A549 (cell line): ENCODE data around the gene C1QTNF1. TPM values are rescaled to one million over a fixed set of nuclear protein-coding genes. Genes with fewer than 3 reads are reported as not detected.
"Not testable (repeated sequence)": the region's sequence is repeated elsewhere in the genome, so short reads cannot be mapped to it uniquely, and the experiment has no call there.

Source experiments
- ATAC-seq, 2 experiments: fragments of 200-7000 bp in 1 of 2; fragments of >200 bp in 1 of 2; cut with Nextera tagmentation in 1 of 2; cut with Tn5 transposase in 1 of 2; 3 replicates each; pipeline versions ENCODE4 v1.8.0 to v1.9.1; 2018 to 2020; ENCODE audit warnings: mild to moderate bottlenecking in 1 of 2, moderate library complexity in 1 of 2
- CTCF ChIA-PET: fragments of 300-600 bp; sonication (Branson Sonifier 250); formaldehyde crosslinking; extraction: SDS; loops from one replicate; lab custom pipeline; 2021; ENCODE audit warnings: antibody characterized with exemption, inconsistent platforms; lab: Yijun Ruan, JAX
- POLR2A ChIA-PET: fragments of 350-600 bp; formaldehyde crosslinking; extraction: SDS; loops from one replicate; lab custom pipeline; 2021; ENCODE audit warnings: antibody characterized with exemption, inconsistent platforms; lab: Yijun Ruan, JAX
- DNase-seq, 2 experiments: peaks; one replicate each; pipeline versions ENCODE4 v3.0.0 to v3.0.0-alpha.2; 2011 to 2016; ENCODE audit warnings: low read depth in 1 of 2, low spot score in 1 of 2
- FAIRE-seq: peaks from 2 replicates; lab custom pipeline; 2011; peaks lifted over from hg19 to GRCh38; lab: Jason Lieb, UNC
- H3K27ac ChIP-seq, 2 experiments: fragments of >200 bp; sonication (Bioruptor Twin); formaldehyde crosslinking; 3 replicates each; pipeline ENCODE4 v1.5.1; 2016 to 2017
- H3K4me1 ChIP-seq: fragments of >200 bp; sonication (Bioruptor Twin); formaldehyde crosslinking; 3 replicates; pipeline ENCODE4 v1.6.1; 2016
- H3K4me2 ChIP-seq: fragments of >200 bp; sonication (Bioruptor Twin); formaldehyde crosslinking; 3 replicates; pipeline ENCODE4 v1.6.1; 2016
- H3K4me3 ChIP-seq: fragments of >200 bp; sonication (Bioruptor Twin); formaldehyde crosslinking; 3 replicates; pipeline ENCODE4 v1.5.1; 2016
- H3K9me3 ChIP-seq: fragments of >200 bp; sonication (Bioruptor Twin); formaldehyde crosslinking; 3 replicates; pipeline ENCODE4 v1.6.1; 2016
- BHLHE40 ChIP-seq: IDR thresholded peaks from 2 replicates; pipeline ENCODE4 v1.6.1; 2012; ENCODE audit warnings: low read depth, low read length, inconsistent platforms
- CBX2 ChIP-seq: fragments of 200-600 bp; sonication (generic); IDR thresholded peaks from 2 replicates; pipeline ENCODE4 v1.6.1; 2016; ENCODE audit warnings: low read depth, mild to moderate bottlenecking, borderline replicate concordance
- CEBPB ChIP-seq, 2 experiments: fragments of >200 bp in 1 of 2; sonication (Bioruptor Twin) in 1 of 2; formaldehyde crosslinking in 1 of 2; IDR thresholded peaks; 2 replicates each; pipeline ENCODE4 v1.6.1; 2012 to 2016
- EHMT2 ChIP-seq: fragments of 200-600 bp; sonication (generic); IDR thresholded peaks from 2 replicates; pipeline ENCODE4 v1.6.1; 2016; ENCODE audit warnings: antibody characterized with exemption, low read depth, mild to moderate bottlenecking, moderate library complexity
- EP300 ChIP-seq, 2 experiments: fragments of >200 bp; sonication (Bioruptor Twin); formaldehyde crosslinking; IDR thresholded peaks; 2 replicates in 1 of 2; 3 replicates in 1 of 2; pipeline ENCODE4 v1.6.1; 2016 to 2017
- FOSB ChIP-seq: fragments of 250-450 bp; sonication (Bioruptor Pico); IDR thresholded peaks from 2 replicates; pipeline ENCODE4 v1.5.0; 2020; ENCODE audit warnings: mild to moderate bottlenecking, moderate library complexity
- FOSL2 ChIP-seq, 2 experiments: fragments of 450-650 bp in 1 of 2; fragments of >200 bp in 1 of 2; sonication (Bioruptor Twin) in 1 of 2; formaldehyde crosslinking; IDR thresholded peaks; 2 replicates each; pipeline versions ENCODE4 v1.5.0 to v1.6.1; 2016 to 2020; ENCODE audit warnings: mild to moderate bottlenecking in 1 of 2, moderate library complexity in 1 of 2
- HEYL ChIP-seq: fragments of 250-450 bp; sonication (Bioruptor Pico); IDR thresholded peaks from 2 replicates; pipeline ENCODE4 v1.8.0; 2021; ENCODE audit warnings: mild to moderate bottlenecking, moderate library complexity
- HOXB13 ChIP-seq: fragments of 250-450 bp; sonication (Bioruptor Pico); IDR thresholded peaks from 2 replicates; pipeline ENCODE4 v1.5.0; 2020; ENCODE audit warnings: low read depth, mild to moderate bottlenecking, moderate library complexity
- JUN ChIP-seq, 2 experiments: fragments of >200 bp; sonication (Bioruptor Twin); formaldehyde crosslinking; IDR thresholded peaks; 2 replicates in 1 of 2; 3 replicates in 1 of 2; pipeline ENCODE4 v1.6.1; 2016 to 2017
- MAFK ChIP-seq: fragments of 450-650 bp; IDR thresholded peaks from 2 replicates; pipeline ENCODE4 v1.6.1; 2014; ENCODE audit not compliant: partially characterized antibody
- NFE2L2 ChIP-seq: fragments of 150-350 bp; conservative IDR thresholded peaks from 2 replicates; pipeline ENCODE4 v1.6.1; 2014; ENCODE audit warnings: low read length
- NPAS2 ChIP-seq: fragments of 250-450 bp; sonication (Bioruptor Pico); IDR thresholded peaks from 2 replicates; pipeline ENCODE4 v1.8.0; 2022; ENCODE audit warnings: mild to moderate bottlenecking, moderate library complexity, borderline replicate concordance
- NR3C1 ChIP-seq: fragments of >200 bp; sonication (Bioruptor Twin); formaldehyde crosslinking; IDR thresholded peaks from 3 replicates; pipeline ENCODE4 v1.6.1; 2017
- RAD21 ChIP-seq, 2 experiments: fragments of >200 bp in 1 of 2; sonication (Bioruptor Twin) in 1 of 2; formaldehyde crosslinking in 1 of 2; IDR thresholded peaks in 1 of 2; conservative IDR thresholded peaks in 1 of 2; 2 replicates in 1 of 2; 3 replicates in 1 of 2; pipeline ENCODE4 v1.6.1; 2012 to 2018; ENCODE audit warnings: inconsistent platforms in 1 of 2
- RCOR1 ChIP-seq: fragments of 150-350 bp; IDR thresholded peaks from 2 replicates; pipeline ENCODE4 v1.6.1; 2014; ENCODE audit warnings: antibody characterized with exemption, low read length, low read depth
- RFX5 ChIP-seq: fragments of 450-650 bp; IDR thresholded peaks from 2 replicates; pipeline ENCODE4 v1.7.1; 2014; ENCODE audit warnings: antibody characterized with exemption, mild to moderate bottlenecking, moderate library complexity
- SMC3 ChIP-seq: fragments of >200 bp; sonication (Bioruptor Twin); formaldehyde crosslinking; IDR thresholded peaks from 3 replicates; pipeline ENCODE4 v1.6.1; 2018; ENCODE audit warnings: inconsistent platforms
- SREBF2 ChIP-seq: fragments of 450-650 bp; IDR thresholded peaks from 2 replicates; pipeline ENCODE4 v1.6.1; 2014; ENCODE audit warnings: mild to moderate bottlenecking, moderate library complexity
- TFCP2L1 ChIP-seq: fragments of 250-450 bp; sonication (Bioruptor Pico); IDR thresholded peaks from 2 replicates; pipeline ENCODE4 v1.5.0; 2021; ENCODE audit warnings: mild to moderate bottlenecking
- TP53 ChIP-seq: fragments of 250-450 bp; sonication (Bioruptor Pico); IDR thresholded peaks from 2 replicates; pipeline ENCODE4 v1.5.0; 2021; ENCODE audit warnings: mild to moderate bottlenecking, moderate library complexity
- ZC3H11A ChIP-seq: fragments of 450-650 bp; IDR thresholded peaks from 2 replicates; pipeline ENCODE4 v1.6.1; 2014; ENCODE audit warnings: antibody characterized with exemption, mild to moderate bottlenecking
- ZFP36 ChIP-seq: fragments of 450-650 bp; IDR thresholded peaks from 2 replicates; pipeline ENCODE4 v1.6.1; 2014; ENCODE audit warnings: borderline replicate concordance; ENCODE audit not compliant: partially characterized antibody
- WGBS: methylation state at CpG from one replicate; pipeline ENCODE4 v1.1.6; 2017; ENCODE audit errors: missing lambda C conversion rate; 5-methylcytosine and 5-hydroxymethylcytosine counted together
- polyA plus RNA-seq, 4 experiments: library from polyadenylated mRNA; depleted of rRNA in 3 of 4; stranded (reverse); fragments of >200 nt; fragmentation: RNase III in 1 of 4; extraction: RNeasy Plus Mini Kit Qiagen cat#74134 plus additional on column Dnase treatment in 1 of 4; gene quantifications; 2 replicates in 3 of 4; 3 replicates in 1 of 4; pipeline ENCODE4 v1.2.3, GENCODE V29; 2011 to 2017
- TF ChIP-seq, protein P1 (sequence below): IDR thresholded peaks from 2 replicates; pipeline ENCODE4 v1.6.1; 2012
- TF ChIP-seq, protein P2 (sequence below): IDR thresholded peaks from 2 replicates; pipeline ENCODE4 v1.6.1; 2012; ENCODE audit warnings: low read depth, borderline replicate concordance
- TF ChIP-seq, protein P3 (sequence below): fragments of 250-450 bp; sonication (Bioruptor Pico); IDR thresholded peaks from 2 replicates; pipeline ENCODE4 v1.5.0; 2020; ENCODE audit warnings: low read depth, mild to moderate bottlenecking, moderate library complexity
- TF ChIP-seq, protein P4 (sequence below): IDR thresholded peaks from 2 replicates; pipeline ENCODE4 v1.6.1; 2012
- TF ChIP-seq, protein P5 (sequence below): fragments of >200 bp; sonication (Bioruptor Twin); formaldehyde crosslinking; IDR thresholded peaks from 2 replicates; pipeline ENCODE4 v1.6.1; 2016
- TF ChIP-seq, protein P6 (sequence below): fragments of >200 bp; sonication (Bioruptor Twin); formaldehyde crosslinking; IDR thresholded peaks from 3 replicates; pipeline ENCODE4 v1.6.1; 2016

The C1QTNF1 gene
- polyA plus RNA-seq, 2 of the 4 experiments (the other 2 are of a cell fraction): 10.2 to 26.1 TPM

DNA sequence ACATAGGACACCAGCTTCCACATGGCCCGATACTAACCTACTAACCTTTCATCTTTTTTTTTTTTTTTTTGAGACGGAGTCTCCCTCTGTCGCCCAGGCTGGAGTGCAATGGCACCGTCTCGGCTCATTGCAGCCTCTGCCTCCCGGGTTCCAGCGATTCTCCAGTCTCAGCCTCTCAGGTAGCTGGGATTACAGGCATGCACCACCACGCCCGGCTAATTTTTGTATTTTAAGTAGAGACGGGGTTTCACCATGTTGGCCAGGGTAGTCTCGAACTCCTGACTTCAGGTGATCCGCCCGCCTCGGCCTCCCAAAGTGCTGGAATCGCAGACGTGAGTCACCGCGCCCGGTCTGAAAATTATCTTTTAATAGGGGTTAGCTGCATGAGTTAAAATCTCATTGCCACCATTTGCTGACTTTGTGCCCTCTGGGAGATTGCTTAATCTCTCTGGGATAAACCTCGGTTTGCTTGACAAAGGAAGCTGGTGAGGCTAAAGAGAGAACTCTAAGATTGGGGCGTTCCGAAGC is 50.2 kb downstream of the C1QTNF1 start:
- TF ChIP-seq, protein P1, sequence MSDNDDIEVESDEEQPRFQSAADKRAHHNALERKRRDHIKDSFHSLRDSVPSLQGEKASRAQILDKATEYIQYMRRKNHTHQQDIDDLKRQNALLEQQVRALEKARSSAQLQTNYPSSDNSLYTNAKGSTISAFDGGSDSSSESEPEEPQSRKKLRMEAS: peak; percentile 70; the same call in 1 of the 2 replicates
- TF ChIP-seq, protein P2, sequence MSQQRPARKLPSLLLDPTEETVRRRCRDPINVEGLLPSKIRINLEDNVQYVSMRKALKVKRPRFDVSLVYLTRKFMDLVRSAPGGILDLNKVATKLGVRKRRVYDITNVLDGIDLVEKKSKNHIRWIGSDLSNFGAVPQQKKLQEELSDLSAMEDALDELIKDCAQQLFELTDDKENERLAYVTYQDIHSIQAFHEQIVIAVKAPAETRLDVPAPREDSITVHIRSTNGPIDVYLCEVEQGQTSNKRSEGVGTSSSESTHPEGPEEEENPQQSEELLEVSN: peak; percentile 63; the same call in 1 of the 2 replicates
- TF ChIP-seq CEBPB (IDR thresholded peaks at IDR 0.05) (peak; percentile 79 to 91; a peak in 3 of 4 replicates), FOSL2 (CRISPR knock-in tag; IDR thresholded peaks at IDR 0.05) (peak; percentile 39)
- DNase-seq; FAIRE-seq; H3K9me3 ChIP-seq; ATAC-seq; TF ChIP-seq FOSL2 (IDR thresholded peaks at IDR 0.05): not testable (repeated sequence)
- Histone ChIP-seq H3K27ac (peak overlapping the region; percentile 12 to 75; a peak in 4 of 6 replicates), H3K4me3 (0 out of 3 replicates have a peak overlapping the region, but pooled peaks have one; percentile 6), H3K4me2 (peak overlapping the region; percentile 37), H3K4me1 (peaks cover 12% of the 10 kb centered on the region; the same call in 2 of the 3 replicates)
- 54% methylated on average over 22 of the region's 22 CpGs for WGBS
- ChIA-PET CTCF (interaction anchor here (0.6 to 10.9 kb wide), 13 partner anchors 9 to 635 kb away, joined by 3 to 147 read pairs (median 5); partner anchors contain the start of gene RBFOX3), POLR2A (interaction anchor here (0.6 to 1.2 kb wide), 5 partner anchors 13 to 63 kb away, joined by 3 to 5 read pairs (median 3); no protein-coding TSS in a partner anchor)

DNA sequence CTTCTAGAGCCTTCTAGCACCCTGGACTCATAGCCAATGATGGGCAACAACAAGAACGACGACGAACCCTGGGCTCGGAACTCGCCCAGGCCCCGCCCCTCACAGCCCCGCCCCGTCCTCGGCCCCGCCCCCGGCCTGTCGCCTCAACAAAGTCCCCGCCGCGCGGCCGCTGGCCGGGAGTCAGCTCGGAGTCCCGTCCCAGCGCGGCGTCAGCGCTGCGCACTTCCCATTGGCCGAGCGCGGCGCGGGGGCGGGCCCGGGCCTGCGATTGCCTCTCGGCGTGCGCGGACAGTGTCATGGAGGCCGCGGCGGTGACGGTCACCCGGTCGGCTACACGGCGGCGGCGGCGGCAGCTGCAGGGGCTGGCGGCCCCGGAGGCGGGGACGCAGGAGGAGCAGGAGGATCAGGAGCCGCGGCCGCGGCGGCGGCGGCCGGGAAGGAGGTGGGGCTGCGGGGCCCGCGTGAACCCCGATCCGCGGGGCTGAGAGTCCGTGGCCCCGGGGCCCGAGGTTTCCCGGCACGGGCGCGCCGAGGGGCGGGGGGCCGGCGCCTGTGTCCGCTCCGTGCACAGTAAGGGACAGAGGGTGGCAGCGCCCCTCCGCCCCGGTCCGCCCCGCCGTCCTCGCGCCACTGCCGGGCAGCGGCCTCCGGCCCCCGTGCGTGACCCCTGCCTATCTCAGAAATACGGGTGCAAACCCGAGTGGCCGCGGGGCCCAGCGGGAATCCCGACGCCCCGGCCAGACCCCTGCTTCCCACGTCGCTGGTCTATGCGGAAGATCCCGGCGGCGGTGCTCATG is 50.9 kb downstream of the C1QTNF1 start, which contains the start of gene ENGASE:
ENGASE (plus strand) TSS at position 176 of the 797 bp plus-strand sequence; CDS start at position 297, 121 bp downstream.
- H3K27ac ChIP-seq: peak within 1 kb of the TSS; percentile 81 to 91
- ATAC-seq (peak; percentile 96 to 98), FAIRE-seq (no peak), DNase-seq (peak; percentile 95 to 98)
- peak within 1 kb of the TSS; percentile 87 for H3K4me2 ChIP-seq
- H3K9me3 ChIP-seq: no peaks in the 10 kb centered on the region
- peak within 1 kb of the TSS; percentile 79 for H3K4me3 ChIP-seq
- WGBS: under 1% methylated on average over 49 of the region's 106 CpGs
- CTCF ChIA-PET: interaction anchor here (0.6 to 10.9 kb wide), 13 partner anchors 10 to 634 kb away, joined by 3 to 147 read pairs (median 5); partner anchors contain the start of gene RBFOX3
- H3K4me1 ChIP-seq: peaks cover 12% of the 10 kb centered on the region; the same call in 2 of the 3 replicates
- POLR2A ChIA-PET: interaction anchor here (0.6 to 1.2 kb wide), 5 partner anchors 12 to 64 kb away, joined by 3 to 5 read pairs (median 3); no protein-coding TSS in a partner anchor
- peak; percentile 72 to 81; a peak in 4 of 5 replicates for TF ChIP-seq JUN (IDR thresholded peaks at IDR 0.05)
- TF ChIP-seq, protein P3, sequence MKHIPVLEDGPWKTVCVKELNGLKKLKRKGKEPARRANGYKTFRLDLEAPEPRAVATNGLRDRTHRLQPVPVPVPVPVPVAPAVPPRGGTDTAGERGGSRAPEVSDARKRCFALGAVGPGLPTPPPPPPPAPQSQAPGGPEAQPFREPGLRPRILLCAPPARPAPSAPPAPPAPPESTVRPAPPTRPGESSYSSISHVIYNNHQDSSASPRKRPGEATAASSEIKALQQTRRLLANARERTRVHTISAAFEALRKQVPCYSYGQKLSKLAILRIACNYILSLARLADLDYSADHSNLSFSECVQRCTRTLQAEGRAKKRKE (CRISPR knock-in tag): no peak
- TF ChIP-seq EHMT2: no peak
- TF ChIP-seq, protein P4, sequence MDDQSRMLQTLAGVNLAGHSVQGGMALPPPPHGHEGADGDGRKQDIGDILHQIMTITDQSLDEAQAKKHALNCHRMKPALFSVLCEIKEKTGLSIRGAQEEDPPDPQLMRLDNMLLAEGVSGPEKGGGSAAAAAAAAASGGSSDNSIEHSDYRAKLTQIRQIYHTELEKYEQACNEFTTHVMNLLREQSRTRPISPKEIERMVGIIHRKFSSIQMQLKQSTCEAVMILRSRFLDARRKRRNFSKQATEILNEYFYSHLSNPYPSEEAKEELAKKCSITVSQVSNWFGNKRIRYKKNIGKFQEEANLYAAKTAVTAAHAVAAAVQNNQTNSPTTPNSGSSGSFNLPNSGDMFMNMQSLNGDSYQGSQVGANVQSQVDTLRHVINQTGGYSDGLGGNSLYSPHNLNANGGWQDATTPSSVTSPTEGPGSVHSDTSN: no peak; the same call in 1 of the 2 replicates
- TF ChIP-seq ZC3H11A: no peak
- TF ChIP-seq ZFP36: no peak
- no peak for TF ChIP-seq TP53 (CRISPR knock-in tag)
- TF ChIP-seq SMC3: no peak
- TF ChIP-seq, protein P5, sequence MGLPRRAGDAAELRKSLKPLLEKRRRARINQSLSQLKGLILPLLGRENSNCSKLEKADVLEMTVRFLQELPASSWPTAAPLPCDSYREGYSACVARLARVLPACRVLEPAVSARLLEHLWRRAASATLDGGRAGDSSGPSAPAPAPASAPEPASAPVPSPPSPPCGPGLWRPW: no peak
- TF ChIP-seq RAD21 (conservative IDR thresholded peaks at IDR 0.05 in 1 of 2, IDR thresholded peaks at IDR 0.05 in 1 of 2): no peak
- no peak for TF ChIP-seq FOSL2 (IDR thresholded peaks at IDR 0.05)
- no peak for TF ChIP-seq FOSL2 (CRISPR knock-in tag; IDR thresholded peaks at IDR 0.05)
- TF ChIP-seq SREBF2: no peak
- no peak for TF ChIP-seq NPAS2 (CRISPR knock-in tag)
- 0 out of 2 replicates have a peak, but pooled peaks have one; percentile 35 for TF ChIP-seq RFX5
- TF ChIP-seq, protein P6, sequence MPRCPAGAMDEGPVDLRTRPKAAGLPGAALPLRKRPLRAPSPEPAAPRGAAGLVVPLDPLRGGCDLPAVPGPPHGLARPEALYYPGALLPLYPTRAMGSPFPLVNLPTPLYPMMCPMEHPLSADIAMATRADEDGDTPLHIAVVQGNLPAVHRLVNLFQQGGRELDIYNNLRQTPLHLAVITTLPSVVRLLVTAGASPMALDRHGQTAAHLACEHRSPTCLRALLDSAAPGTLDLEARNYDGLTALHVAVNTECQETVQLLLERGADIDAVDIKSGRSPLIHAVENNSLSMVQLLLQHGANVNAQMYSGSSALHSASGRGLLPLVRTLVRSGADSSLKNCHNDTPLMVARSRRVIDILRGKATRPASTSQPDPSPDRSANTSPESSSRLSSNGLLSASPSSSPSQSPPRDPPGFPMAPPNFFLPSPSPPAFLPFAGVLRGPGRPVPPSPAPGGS: peak; percentile 88; the same call in 2 of the 3 replicates
- no peak for TF ChIP-seq HEYL (CRISPR knock-in tag)
- TF ChIP-seq RCOR1: no peak
- no peak for TF ChIP-seq FOSB (CRISPR knock-in tag)
- TF ChIP-seq, protein P2: 0 out of 2 replicates have a peak, but pooled peaks have one; percentile 34
- TF ChIP-seq NFE2L2: no peak
- no peak for TF ChIP-seq TFCP2L1
- no peak for TF ChIP-seq CBX2
- TF ChIP-seq HOXB13 (CRISPR knock-in tag): no peak
- TF ChIP-seq BHLHE40: no peak
- TF ChIP-seq MAFK: no peak
- no peak for TF ChIP-seq EP300 (IDR thresholded peaks at IDR 0.05)
- no peak for TF ChIP-seq NR3C1
